D721Med (cell line): Measurements from ENCODE around the gene MEGF6.

Experiments used
- DNase-seq: peaks from one replicate; pipeline ENCODE4 v3.0.0; 2011; ENCODE audit warnings: low spot score; ENCODE audit not compliant: insufficient read length
- FAIRE-seq: peaks from 2 replicates; lab custom pipeline; 2011; peaks lifted over from hg19 to GRCh38; lab: Jason Lieb, UNC
- TF ChIP-seq, protein P1 (sequence below): IDR thresholded peaks from 2 replicates; pipeline ENCODE4 v1.5.1; 2012; ENCODE audit warnings: mild to moderate bottlenecking, control low read depth; ENCODE audit not compliant: insufficient read depth; ENCODE audit errors: missing control alignments

MEGF6 gene

GRCh38 chr1:3537359-3537758 is 73.9 kb downstream of the MEGF6 start:
- TF ChIP-seq, protein P1, sequence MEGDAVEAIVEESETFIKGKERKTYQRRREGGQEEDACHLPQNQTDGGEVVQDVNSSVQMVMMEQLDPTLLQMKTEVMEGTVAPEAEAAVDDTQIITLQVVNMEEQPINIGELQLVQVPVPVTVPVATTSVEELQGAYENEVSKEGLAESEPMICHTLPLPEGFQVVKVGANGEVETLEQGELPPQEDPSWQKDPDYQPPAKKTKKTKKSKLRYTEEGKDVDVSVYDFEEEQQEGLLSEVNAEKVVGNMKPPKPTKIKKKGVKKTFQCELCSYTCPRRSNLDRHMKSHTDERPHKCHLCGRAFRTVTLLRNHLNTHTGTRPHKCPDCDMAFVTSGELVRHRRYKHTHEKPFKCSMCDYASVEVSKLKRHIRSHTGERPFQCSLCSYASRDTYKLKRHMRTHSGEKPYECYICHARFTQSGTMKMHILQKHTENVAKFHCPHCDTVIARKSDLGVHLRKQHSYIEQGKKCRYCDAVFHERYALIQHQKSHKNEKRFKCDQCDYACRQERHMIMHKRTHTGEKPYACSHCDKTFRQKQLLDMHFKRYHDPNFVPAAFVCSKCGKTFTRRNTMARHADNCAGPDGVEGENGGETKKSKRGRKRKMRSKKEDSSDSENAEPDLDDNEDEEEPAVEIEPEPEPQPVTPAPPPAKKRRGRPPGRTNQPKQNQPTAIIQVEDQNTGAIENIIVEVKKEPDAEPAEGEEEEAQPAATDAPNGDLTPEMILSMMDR, result no peak
- FAIRE-seq, result no peak
- DNase-seq, result no peak

DNA sequence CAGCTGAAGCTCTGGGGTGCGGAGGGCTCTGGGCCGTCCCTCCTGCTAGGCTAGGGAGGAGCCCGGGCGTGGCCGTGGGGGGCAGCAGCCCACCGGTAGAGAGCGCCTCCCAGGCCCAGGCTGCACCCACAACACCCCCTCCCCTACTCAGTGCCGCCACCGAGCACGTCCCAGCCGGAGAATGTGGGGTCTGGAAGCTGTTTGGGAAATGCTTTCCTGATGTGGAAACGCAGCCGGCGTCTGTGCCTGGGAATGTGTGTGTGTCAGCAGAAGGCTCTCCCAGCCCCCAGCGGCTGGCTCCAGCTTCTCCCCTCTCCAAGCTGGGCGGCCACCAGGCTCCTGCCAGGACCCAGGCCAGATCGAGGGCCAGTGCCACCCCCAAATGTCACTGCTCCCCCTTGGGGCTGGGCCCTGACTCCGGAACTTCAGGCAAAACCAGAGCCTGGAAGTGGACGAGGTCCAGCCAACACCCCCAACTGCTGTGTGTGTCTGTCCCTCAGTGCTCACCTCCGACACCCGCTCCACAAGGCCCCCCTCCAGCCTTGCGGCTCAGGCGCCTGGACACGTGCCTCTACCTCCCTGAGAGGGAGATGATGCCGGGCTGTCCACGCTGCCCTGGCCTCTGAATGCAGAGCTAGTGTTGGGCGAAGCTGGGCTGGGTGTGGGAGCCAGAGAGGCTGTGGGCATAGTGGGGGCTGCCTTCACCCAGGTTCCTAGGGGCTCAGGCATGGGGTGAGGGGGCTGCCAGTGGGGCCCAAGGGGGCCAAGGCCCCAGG is 74.7 kb downstream of the MEGF6 start:
- TF ChIP-seq, protein P1, result no peak
- DNase-seq (no peak), FAIRE-seq (no peak)

DNA sequence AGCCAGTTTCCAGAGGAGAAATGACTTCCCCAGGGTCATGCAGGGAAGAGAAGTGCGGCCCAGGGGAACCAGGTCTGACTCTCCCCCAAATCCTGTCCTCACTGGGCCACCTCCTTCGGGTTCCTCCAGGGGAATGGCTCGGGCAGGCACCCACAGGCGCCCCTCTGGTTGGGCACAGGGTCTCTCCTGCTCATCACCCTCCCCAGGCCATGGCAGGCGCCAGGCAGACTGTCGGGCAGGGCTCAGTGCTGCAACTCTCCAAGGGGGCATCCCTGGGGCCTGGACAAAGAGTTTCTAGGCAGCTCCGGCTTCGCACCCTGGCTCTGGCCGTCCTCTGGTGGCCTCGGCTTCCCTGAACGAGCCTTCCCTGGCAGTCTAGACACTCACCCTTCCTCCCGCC is 75.6 kb downstream of the MEGF6 start:
- FAIRE-seq, result no peak
- DNase-seq, result no peak
- TF ChIP-seq, protein P1, result no peak

DNA sequence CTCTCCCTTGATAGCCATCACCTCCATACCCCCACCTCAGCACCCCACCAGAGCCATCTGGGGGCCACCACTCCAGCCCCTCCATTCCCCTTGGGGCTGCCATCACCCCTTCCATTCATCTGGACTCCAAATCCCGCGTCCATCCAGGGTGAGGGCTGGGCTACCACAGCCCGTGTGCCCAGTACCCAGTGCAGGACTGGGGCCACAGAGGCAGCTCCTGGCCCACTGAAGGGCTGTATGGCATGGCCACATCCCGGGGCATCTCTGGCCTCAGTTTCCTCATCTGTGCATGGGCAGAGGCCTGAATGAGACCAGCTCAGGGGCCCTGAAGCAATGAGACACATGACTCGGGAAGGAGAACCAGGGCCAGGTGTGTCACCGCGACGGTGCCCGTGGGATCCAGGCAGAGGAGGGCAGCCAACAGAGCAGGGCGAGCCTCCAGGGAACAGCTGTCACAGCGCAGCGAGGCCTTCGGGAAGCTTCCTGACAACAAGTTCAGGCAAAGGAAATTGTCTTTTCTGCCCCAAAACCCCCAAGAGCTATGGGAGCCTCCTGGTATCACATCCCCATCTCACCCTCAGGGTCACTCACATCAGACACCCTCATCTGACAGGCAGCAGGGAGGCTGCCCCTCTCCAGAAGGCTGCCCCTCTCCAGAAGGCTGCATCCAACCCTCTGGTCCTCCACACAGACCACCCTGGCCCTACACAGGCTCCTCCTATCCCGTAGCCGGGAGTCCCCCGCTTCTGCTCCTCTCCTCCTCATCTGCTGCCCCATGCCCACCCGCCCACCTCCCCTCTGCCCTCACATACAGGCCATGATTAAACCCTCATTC is 76.3 kb downstream of the MEGF6 start:
- TF ChIP-seq, protein P1, result no peak
- no peak for FAIRE-seq
- no peak for DNase-seq

DNA sequence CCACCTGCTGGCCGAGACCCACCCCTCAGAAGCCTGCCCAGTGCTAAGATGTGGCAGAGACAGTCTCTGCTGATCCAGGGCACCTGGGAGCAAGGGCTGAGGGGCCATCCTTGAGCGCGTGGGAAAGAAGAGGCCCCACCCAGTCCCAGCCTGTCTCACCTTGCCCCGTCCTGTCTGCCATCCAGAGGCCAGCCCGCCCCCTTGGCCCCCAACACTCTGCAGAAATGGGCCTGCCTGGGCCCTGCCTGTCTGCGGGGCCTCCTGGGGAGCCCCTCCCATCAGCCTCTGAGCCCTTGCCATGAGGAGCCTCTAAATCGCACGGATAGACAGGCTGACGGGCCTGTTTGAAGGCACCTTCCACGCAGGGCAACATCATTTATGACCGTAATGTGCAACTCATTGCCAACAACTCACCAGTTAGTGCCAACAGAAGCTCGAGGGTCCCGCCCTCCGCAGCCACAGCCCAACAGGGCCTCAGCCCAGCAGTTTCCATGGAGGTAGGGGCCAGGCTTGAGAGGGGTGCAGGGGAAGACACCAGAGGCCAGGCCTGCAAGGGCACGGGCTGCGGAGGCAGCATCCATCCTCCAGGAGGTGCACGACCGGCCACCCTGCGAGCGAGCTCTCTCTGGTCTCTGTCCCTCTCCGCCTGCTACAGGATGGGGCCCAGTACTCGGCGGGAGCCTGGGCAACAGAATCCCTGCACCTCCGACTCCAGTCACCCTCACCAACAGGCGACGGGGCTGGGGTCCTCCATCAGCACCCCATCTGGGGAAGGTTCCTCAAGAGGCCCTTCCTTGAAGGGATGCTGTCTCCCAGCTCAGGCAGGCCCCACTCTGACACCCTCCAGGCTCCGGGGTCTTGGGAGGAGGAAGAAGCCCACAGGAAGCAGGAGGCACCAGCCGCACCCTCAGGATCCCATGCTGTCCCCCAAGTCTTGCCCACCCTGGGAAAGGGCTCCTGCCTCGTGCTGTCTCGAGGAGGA is 78.0 kb downstream of the MEGF6 start:
- FAIRE-seq (no peak), DNase-seq (no peak)
- TF ChIP-seq, protein P1, result no peak

DNA sequence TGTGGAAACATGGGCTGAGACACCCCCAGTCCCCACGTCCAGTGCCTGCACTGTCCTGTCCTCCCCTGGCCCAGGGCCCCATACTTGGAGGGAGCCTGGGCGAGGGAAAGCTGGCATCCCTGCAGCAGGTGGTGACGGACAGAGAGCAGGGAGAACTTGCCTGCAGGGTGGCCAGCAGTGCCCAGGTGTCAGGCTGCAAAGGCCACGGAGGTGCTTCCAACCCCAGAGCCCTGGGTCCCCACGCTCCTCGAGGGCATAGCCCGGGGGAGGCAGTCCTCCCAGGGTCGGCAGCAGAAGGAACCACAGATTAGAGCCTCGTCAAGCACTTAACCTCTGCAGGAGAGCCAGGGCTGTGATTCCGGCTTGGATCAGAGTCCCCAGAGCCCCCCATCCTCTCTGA is 79.4 kb downstream of the MEGF6 start:
- FAIRE-seq (no peak), DNase-seq (no peak)
- TF ChIP-seq, protein P1, result no peak
